ENCODE measurements around the gene SEZ6L2. TPM values are rescaled to one million over a fixed set of nuclear protein-coding genes. Genes with fewer than 3 reads are reported as not detected.

SEZ6L2 gene
- total and polyA plus RNA-seq, 2 of the 8 experiments (the other 6 are each of a cell fraction or from before 2014, with no cell fraction given) = 43.5 to 47.7 TPM

GRCh38 chr16:29843931-29844330 lies 55.4 kb downstream of the SEZ6L2 start:
- no peaks in the 10 kb centered on the region for H4K20me1 ChIP-seq (replicated peaks in 1 of 2; ENCODE audit: control insufficient read depth in 1 of 2, insufficient read depth in 2 of 2, low read length in 2 of 2)
- FAIRE-seq = no peak
- TF ChIP-seq TCF12 (IDR thresholded peaks at IDR 0.05; ENCODE audit: low read depth, low read length) (no peak), CBX5 (IDR thresholded peaks at IDR 0.05; ENCODE audit: low read depth, low read length) (no peak), POLR2A (IDR thresholded peaks at IDR 0.05; ENCODE audit: control extremely low read depth in 1 of 2, low read depth in 2 of 2, low read length in 2 of 2) (no peak), MAFK (IDR thresholded peaks at IDR 0.05; ENCODE audit: low read depth, low read length) (no peak), TEAD4 (IDR thresholded peaks at IDR 0.05; ENCODE audit: low read depth, low read length) (no peak), KDM1A (IDR thresholded peaks at IDR 0.05; ENCODE audit: borderline replicate concordance, low read length) (no peak), NRF1 (IDR thresholded peaks at IDR 0.05; ENCODE audit: low read depth, low read length) (no peak), SIRT6 (IDR thresholded peaks at IDR 0.05; ENCODE audit: low read length) (no peak)

More at GRCh38 chr16:29843931-29844330, 55.4 kb downstream of the SEZ6L2 start:
- Histone ChIP-seq H2AK5ac (ENCODE audit: low read depth, low read length) (no peak overlapping the region), H2BK120ac (replicated peaks; ENCODE audit: low read depth, low read length) (no peak overlapping the region), H4K8ac (ENCODE audit: extremely low read depth, insufficient read depth, low read length) (no peak overlapping the region), H2BK20ac (ENCODE audit: low read length) (no peak overlapping the region), H2AFZ (ENCODE audit: low read length) (no peak overlapping the region), H3K4me1 (replicated peaks in 1 of 4; ENCODE audit: control insufficient read depth in 3 of 4, insufficient read depth in 4 of 4, low read length in 3 of 4) (no peaks in the 10 kb centered on the region; a peak in 2 of 7 replicates), H3K4me2 (ENCODE audit: insufficient read depth in 1 of 2, low read depth in 2 of 2, low read length in 2 of 2) (no peak overlapping the region), H3K27me3 (replicated peaks in 1 of 4; ENCODE audit: control insufficient read depth in 3 of 4, extremely low read depth in 1 of 4, insufficient read depth in 3 of 4, low read length in 3 of 4) (no peaks in the 10 kb centered on the region), H3K36me3 (ENCODE audit: control insufficient read depth in 2 of 4, insufficient read depth in 4 of 4, low read length in 3 of 4) (no peaks in the 10 kb centered on the region), H4K91ac (replicated peaks; ENCODE audit: insufficient read length, low read length) (no peak overlapping the region), H3K79me2 (ENCODE audit: control insufficient read depth in 1 of 2, insufficient read depth in 2 of 2, low read length in 2 of 2) (no peaks in the 10 kb centered on the region), H2BK12ac (ENCODE audit: low read depth, low read length) (0 out of 2 replicates have a peak overlapping the region, but pooled peaks have one; percentile 9), H3K23ac (ENCODE audit: insufficient read length) (no peak overlapping the region), H3K27ac (ENCODE audit: low read depth, low read length) (no peak overlapping the region), H3K4me3 (ENCODE audit: extremely low read depth in 1 of 4, insufficient read depth in 2 of 4, low read depth in 3 of 4, low read length in 4 of 4) (no peak overlapping the region), H3K4ac (replicated peaks; ENCODE audit: insufficient read length, low read depth, low read length) (no peak overlapping the region), H2BK5ac (ENCODE audit: low read depth, low read length) (no peak overlapping the region), H2BK15ac (ENCODE audit: low read length) (no peak overlapping the region), H3K56ac (replicated peaks; ENCODE audit: insufficient read length, low read depth, low read length) (no peak overlapping the region), H3K18ac (ENCODE audit: extremely low read depth, low read length) (no peak overlapping the region), H3K23me2 (ENCODE audit: low read depth, low read length) (no peaks in the 10 kb centered on the region), H3K79me1 (ENCODE audit: low read depth, low read length) (no peaks in the 10 kb centered on the region), H4K5ac (ENCODE audit: insufficient read length, low read depth, low read length) (no peak overlapping the region), H3K9me3 (ENCODE audit: insufficient read depth in 2 of 2, low read depth in 1 of 2, low read length in 1 of 2) (no peaks in the 10 kb centered on the region), H3K9ac (replicated peaks in 1 of 4; ENCODE audit: extremely low read depth in 1 of 4, low read depth in 3 of 4, low read length in 3 of 4) (no peak overlapping the region), H3K14ac (ENCODE audit: insufficient read length) (no peak overlapping the region)
- no peak for DNase-seq (ENCODE audit: low read depth in 1 of 2, low spot score in 2 of 2)
- CTCF ChIA-PET (ENCODE audit: partially characterized antibody) = interaction anchor here (0.9 to 3.4 kb wide), 5 partner anchors 13 to 58 kb away, joined by 3 to 16 read pairs (median 4); partner anchors contain the start of gene MVP
- POLR2A ChIA-PET (ENCODE audit: partially characterized antibody) = interaction anchor here (0.9 to 12.7 kb wide), 5 partner anchors 9 to 165 kb away, joined by 3 to 167 read pairs (median 3); partner anchors contain the start of genes CDIPT, MVP, PAGR1 and QPRT
- WGBS, 2 experiments (ENCODE audit: extremely low coverage in 1 of 2, insufficient coverage in 1 of 2, insufficient read length in 1 of 2, insufficient replicate concordance in 2 of 2, low coverage in 1 of 2, low lambda C conversion rate in 2 of 2, missing lambda C conversion rate in 1 of 2) = 89% methylated on average over 8 of the region's 8 CpGs; no CpG with 5 or more reads in 1 of the 2 experiments
